Measurements from ENCODE around the gene TEKT5.

Gene TEKT5

GRCh38 chr16:10731790-10732189 lies 37.1 kb upstream of the TEKT5 start:
- Histone ChIP-seq H3K27me3 (ENCODE audit: control insufficient read depth, insufficient read depth, low read length, poor library complexity, severe bottlenecking) (no peaks in the 10 kb centered on the region), H3K4me3 (ENCODE audit: insufficient read depth, low read depth, low read length) (no peak overlapping the region)
- WGBS, 2 experiments = 93 to 95% methylated on average over 7 of the region's 7 CpGs

GRCh38 chr16:10729104-10730048 lies 34.6 kb upstream of the TEKT5 start:
- 79 to 83% methylated on average over 19 of the region's 19 CpGs for WGBS, 2 experiments
- Histone ChIP-seq H3K27ac (ENCODE audit: insufficient read depth, low read depth, low read length, poor library complexity, severe bottlenecking) (no peak overlapping the region), H3K4me3 (ENCODE audit: insufficient read depth, low read depth, low read length) (no peak overlapping the region), H3K4me1 (ENCODE audit: control insufficient read depth, insufficient read depth, low read length) (no peaks in the 10 kb centered on the region), H3K27me3 (ENCODE audit: control insufficient read depth, insufficient read depth, low read length, poor library complexity, severe bottlenecking) (no peaks in the 10 kb centered on the region), H3K9me3 (ENCODE audit: control insufficient read depth, low read length) (no peaks in the 10 kb centered on the region), H3K36me3 (ENCODE audit: control insufficient read depth, insufficient read depth, low read length) (no peaks in the 10 kb centered on the region)

More at GRCh38 chr16:10731790-10732189, 37.1 kb upstream of the TEKT5 start:
- H3K36me3 ChIP-seq (ENCODE audit: control insufficient read depth, insufficient read depth, low read length) = no peaks in the 10 kb centered on the region
- no peak overlapping the region for H3K27ac ChIP-seq (ENCODE audit: insufficient read depth, low read depth, low read length, poor library complexity, severe bottlenecking)
- no peaks in the 10 kb centered on the region for H3K4me1 ChIP-seq (ENCODE audit: control insufficient read depth, insufficient read depth, low read length)
- H3K9me3 ChIP-seq (ENCODE audit: control insufficient read depth, low read length) = no peaks in the 10 kb centered on the region

- Histone ChIP-seq H3K9me3 (ENCODE audit: control insufficient read depth, low read length) (no peaks in the 10 kb centered on the region), H3K36me3 (ENCODE audit: control insufficient read depth, insufficient read depth, low read length) (no peaks in the 10 kb centered on the region), H3K4me3 (ENCODE audit: insufficient read depth, low read depth, low read length) (no peak overlapping the region), H3K27ac (ENCODE audit: insufficient read depth, low read depth, low read length, poor library complexity, severe bottlenecking) (no peak overlapping the region), H3K4me1 (ENCODE audit: control insufficient read depth, insufficient read depth, low read length) (no peaks in the 10 kb centered on the region), H3K27me3 (ENCODE audit: control insufficient read depth, insufficient read depth, low read length, poor library complexity, severe bottlenecking) (no peaks in the 10 kb centered on the region)
- 86 to 89% methylated on average over 16 of the region's 16 CpGs for WGBS, 2 experiments
Measured at GRCh38 chr16:10728003-10728887, 33.5 kb upstream of the TEKT5 start.

- Histone ChIP-seq H3K27ac (ENCODE audit: insufficient read depth, low read depth, low read length, poor library complexity, severe bottlenecking) (no peak overlapping the region), H3K27me3 (ENCODE audit: control insufficient read depth, insufficient read depth, low read length, poor library complexity, severe bottlenecking) (no peaks in the 10 kb centered on the region), H3K36me3 (ENCODE audit: control insufficient read depth, insufficient read depth, low read length) (no peaks in the 10 kb centered on the region), H3K4me1 (ENCODE audit: control insufficient read depth, insufficient read depth, low read length) (no peaks in the 10 kb centered on the region), H3K4me3 (ENCODE audit: insufficient read depth, low read depth, low read length) (no peak overlapping the region), H3K9me3 (ENCODE audit: control insufficient read depth, low read length) (no peaks in the 10 kb centered on the region)
- 74 to 83% methylated on average over 4 of the region's 4 CpGs for WGBS, 2 experiments
Measured at GRCh38 chr16:10708969-10709368, 14.2 kb upstream of the TEKT5 start.

GRCh38 chr16:10699756-10700155 lies 5.0 kb upstream of the TEKT5 start:
- no peaks in the 10 kb centered on the region for H3K4me1 ChIP-seq (ENCODE audit: control insufficient read depth, insufficient read depth, low read length)
- WGBS, 2 experiments = 64% methylated on average over 1 of the region's 1 CpG; no CpG with 5 or more reads in 1 of the 2 experiments
- H3K9me3 ChIP-seq (ENCODE audit: control insufficient read depth, low read length) = no peaks in the 10 kb centered on the region
- no peak overlapping the region for H3K27ac ChIP-seq (ENCODE audit: insufficient read depth, low read depth, low read length, poor library complexity, severe bottlenecking)
- H3K36me3 ChIP-seq (ENCODE audit: control insufficient read depth, insufficient read depth, low read length) = no peaks in the 10 kb centered on the region
- H3K27me3 ChIP-seq (ENCODE audit: control insufficient read depth, insufficient read depth, low read length, poor library complexity, severe bottlenecking) = no peaks in the 10 kb centered on the region
- no peak overlapping the region for H3K4me3 ChIP-seq (ENCODE audit: insufficient read depth, low read depth, low read length)

GRCh38 chr16:10694306-10694705 lies 424 bp downstream of the TEKT5 start:
- no peaks in the 10 kb centered on the region for H3K27me3 ChIP-seq (ENCODE audit: control insufficient read depth, insufficient read depth, low read length, poor library complexity, severe bottlenecking)
- no peaks in the 10 kb centered on the region for H3K36me3 ChIP-seq (ENCODE audit: control insufficient read depth, insufficient read depth, low read length)
- WGBS, 2 experiments = 96% methylated on average over 21 of the region's 21 CpGs
- no peak overlapping the region for H3K27ac ChIP-seq (ENCODE audit: insufficient read depth, low read depth, low read length, poor library complexity, severe bottlenecking)
- no peak overlapping the region for H3K4me3 ChIP-seq (ENCODE audit: insufficient read depth, low read depth, low read length)
- H3K9me3 ChIP-seq (ENCODE audit: control insufficient read depth, low read length) = no peaks in the 10 kb centered on the region
- H3K4me1 ChIP-seq (ENCODE audit: control insufficient read depth, insufficient read depth, low read length) = no peaks in the 10 kb centered on the region

- Histone ChIP-seq H3K27me3 (ENCODE audit: control insufficient read depth, insufficient read depth, low read length, poor library complexity, severe bottlenecking) (no peaks in the 10 kb centered on the region), H3K36me3 (ENCODE audit: control insufficient read depth, insufficient read depth, low read length) (no peaks in the 10 kb centered on the region), H3K9me3 (ENCODE audit: control insufficient read depth, low read length) (no peaks in the 10 kb centered on the region), H3K4me1 (ENCODE audit: control insufficient read depth, insufficient read depth, low read length) (no peaks in the 10 kb centered on the region), H3K27ac (ENCODE audit: insufficient read depth, low read depth, low read length, poor library complexity, severe bottlenecking) (no peak overlapping the region), H3K4me3 (ENCODE audit: insufficient read depth, low read depth, low read length) (no peak overlapping the region)
- 91 to 94% methylated on average over 8 of the region's 8 CpGs for WGBS, 2 experiments
Measured at GRCh38 chr16:10693889-10694288, 841 bp downstream of the TEKT5 start.

- no peaks in the 10 kb centered on the region for H3K4me1 ChIP-seq (ENCODE audit: control insufficient read depth, insufficient read depth, low read length)
- H3K27ac ChIP-seq (ENCODE audit: insufficient read depth, low read depth, low read length, poor library complexity, severe bottlenecking) = no peak overlapping the region
- no peaks in the 10 kb centered on the region for H3K36me3 ChIP-seq (ENCODE audit: control insufficient read depth, insufficient read depth, low read length)
- WGBS, 2 experiments = 86 to 87% methylated on average over 5 of the region's 5 CpGs
- H3K4me3 ChIP-seq (ENCODE audit: insufficient read depth, low read depth, low read length) = no peak overlapping the region
- no peaks in the 10 kb centered on the region for H3K27me3 ChIP-seq (ENCODE audit: control insufficient read depth, insufficient read depth, low read length, poor library complexity, severe bottlenecking)
- H3K9me3 ChIP-seq (ENCODE audit: control insufficient read depth, low read length) = no peaks in the 10 kb centered on the region
Measured at GRCh38 chr16:10692470-10692869, 2.3 kb downstream of the TEKT5 start.

- H3K27ac ChIP-seq (ENCODE audit: insufficient read depth, low read depth, low read length, poor library complexity, severe bottlenecking) = no peak overlapping the region
- 92 to 94% methylated on average over 5 of the region's 5 CpGs for WGBS, 2 experiments
- H3K9me3 ChIP-seq (ENCODE audit: control insufficient read depth, low read length) = no peaks in the 10 kb centered on the region
- H3K36me3 ChIP-seq (ENCODE audit: control insufficient read depth, insufficient read depth, low read length) = no peaks in the 10 kb centered on the region
- no peaks in the 10 kb centered on the region for H3K27me3 ChIP-seq (ENCODE audit: control insufficient read depth, insufficient read depth, low read length, poor library complexity, severe bottlenecking)
- no peaks in the 10 kb centered on the region for H3K4me1 ChIP-seq (ENCODE audit: control insufficient read depth, insufficient read depth, low read length)
- no peak overlapping the region for H3K4me3 ChIP-seq (ENCODE audit: insufficient read depth, low read depth, low read length)
Measured at GRCh38 chr16:10688726-10689125, 6.0 kb downstream of the TEKT5 start.

- no peak overlapping the region for H3K4me3 ChIP-seq (ENCODE audit: insufficient read depth, low read depth, low read length)
- H3K9me3 ChIP-seq (ENCODE audit: control insufficient read depth, low read length) = no peaks in the 10 kb centered on the region
- H3K4me1 ChIP-seq (ENCODE audit: control insufficient read depth, insufficient read depth, low read length) = no peaks in the 10 kb centered on the region
- H3K27me3 ChIP-seq (ENCODE audit: control insufficient read depth, insufficient read depth, low read length, poor library complexity, severe bottlenecking) = no peaks in the 10 kb centered on the region
- H3K27ac ChIP-seq (ENCODE audit: insufficient read depth, low read depth, low read length, poor library complexity, severe bottlenecking) = no peak overlapping the region
- no peaks in the 10 kb centered on the region for H3K36me3 ChIP-seq (ENCODE audit: control insufficient read depth, insufficient read depth, low read length)
- 93 to 94% methylated on average over 10 of the region's 10 CpGs for WGBS, 2 experiments
Measured at GRCh38 chr16:10688291-10688690, 6.4 kb downstream of the TEKT5 start.

All from ectodermal cell (in vitro differentiated cells).